IPS-18a (cell line): ENCODE data around the gene AADACL4.

Source experiments
- H3K27ac ChIP-seq: one replicate; pipeline ENCODE4 v1.5.1; 2013; ENCODE audit warnings: low read length
- H3K27me3 ChIP-seq: one replicate; pipeline ENCODE4 v1.6.1; 2013; ENCODE audit warnings: mild to moderate bottlenecking, low read length; ENCODE audit not compliant: control insufficient read depth, insufficient read depth
- H3K36me3 ChIP-seq: one replicate; pipeline ENCODE4 v1.6.1; 2013; ENCODE audit warnings: low read depth, low read length; ENCODE audit not compliant: control insufficient read depth
- H3K4me1 ChIP-seq: one replicate; pipeline ENCODE4 v1.6.1; 2013; ENCODE audit warnings: low read depth, low read length; ENCODE audit not compliant: control insufficient read depth
- H3K4me3 ChIP-seq: one replicate; pipeline ENCODE4 v1.5.1; 2013; ENCODE audit warnings: low read length
- H3K9ac ChIP-seq: one replicate; pipeline ENCODE4 v1.6.1; 2013; ENCODE audit warnings: mild to moderate bottlenecking, low read length, moderate library complexity
- H3K9me3 ChIP-seq: one replicate; pipeline ENCODE4 v1.6.1; 2013; ENCODE audit warnings: low read depth, low read length; ENCODE audit not compliant: control insufficient read depth

AADACL4 gene

GRCh38 chr1:12602659-12603024 lies 41.2 kb upstream of the AADACL4 start:
- no peak overlapping the region for H3K9ac ChIP-seq
- no peak overlapping the region for H3K27ac ChIP-seq
- H3K36me3 ChIP-seq: no peaks in the 10 kb centered on the region
- H3K4me1 ChIP-seq: peaks cover 24% of the 10 kb centered on the region
- H3K9me3 ChIP-seq: no peaks in the 10 kb centered on the region
- peaks cover 4% of the 10 kb centered on the region for H3K27me3 ChIP-seq
- no peak overlapping the region for H3K4me3 ChIP-seq

GRCh38 chr1:12603224-12603623 lies 40.7 kb upstream of the AADACL4 start:
- Histone ChIP-seq H3K27ac (no peak overlapping the region), H3K4me3 (no peak overlapping the region), H3K27me3 (no peaks in the 10 kb centered on the region), H3K9me3 (no peaks in the 10 kb centered on the region), H3K9ac (no peak overlapping the region), H3K36me3 (no peaks in the 10 kb centered on the region), H3K4me1 (peaks cover 24% of the 10 kb centered on the region)

GRCh38 chr1:12604114-12604874 lies 39.6 kb upstream of the AADACL4 start:
- Histone ChIP-seq H3K27me3 (no peaks in the 10 kb centered on the region), H3K4me1 (peaks cover 24% of the 10 kb centered on the region), H3K27ac (no peak overlapping the region), H3K9me3 (no peaks in the 10 kb centered on the region), H3K4me3 (no peak overlapping the region), H3K36me3 (no peaks in the 10 kb centered on the region), H3K9ac (no peak overlapping the region)

GRCh38 chr1:12604986-12605385 lies 38.9 kb upstream of the AADACL4 start:
- H3K27ac ChIP-seq: no peak overlapping the region
- no peaks in the 10 kb centered on the region for H3K36me3 ChIP-seq
- no peaks in the 10 kb centered on the region for H3K9me3 ChIP-seq
- peaks cover 22% of the 10 kb centered on the region for H3K4me1 ChIP-seq
- H3K4me3 ChIP-seq: no peak overlapping the region
- no peak overlapping the region for H3K9ac ChIP-seq
- H3K27me3 ChIP-seq: no peaks in the 10 kb centered on the region

GRCh38 chr1:12607263-12607662 lies 36.6 kb upstream of the AADACL4 start:
- H3K9me3 ChIP-seq: no peaks in the 10 kb centered on the region
- no peak overlapping the region for H3K27ac ChIP-seq
- H3K4me3 ChIP-seq: no peak overlapping the region
- H3K27me3 ChIP-seq: no peaks in the 10 kb centered on the region
- H3K9ac ChIP-seq: no peak overlapping the region
- H3K4me1 ChIP-seq: peaks cover 8% of the 10 kb centered on the region
- H3K36me3 ChIP-seq: peaks cover 2% of the 10 kb centered on the region

- H3K4me1 ChIP-seq: no peaks in the 10 kb centered on the region
Measured at GRCh38 chr1:12608311-12608957, 35.5 kb upstream of the AADACL4 start.

GRCh38 chr1:12609469-12610003 lies 34.3 kb upstream of the AADACL4 start:
- H3K27me3 ChIP-seq: no peaks in the 10 kb centered on the region
- no peak overlapping the region for H3K4me3 ChIP-seq
- peaks cover 2% of the 10 kb centered on the region for H3K4me1 ChIP-seq
- H3K9ac ChIP-seq: no peak overlapping the region
- no peak overlapping the region for H3K27ac ChIP-seq
- H3K9me3 ChIP-seq: no peaks in the 10 kb centered on the region
- peaks cover 5% of the 10 kb centered on the region for H3K36me3 ChIP-seq

More at GRCh38 chr1:12608311-12608957, 35.5 kb upstream of the AADACL4 start:
- Histone ChIP-seq H3K9ac (no peak overlapping the region), H3K27me3 (no peaks in the 10 kb centered on the region), H3K9me3 (no peaks in the 10 kb centered on the region), H3K4me3 (no peak overlapping the region), H3K36me3 (peaks cover 5% of the 10 kb centered on the region), H3K27ac (no peak overlapping the region)

GRCh38 chr1:12610305-12610935 lies 33.5 kb upstream of the AADACL4 start:
- Histone ChIP-seq H3K36me3 (peaks cover 5% of the 10 kb centered on the region), H3K9me3 (no peaks in the 10 kb centered on the region), H3K27ac (no peak overlapping the region), H3K4me1 (peaks cover 11% of the 10 kb centered on the region), H3K27me3 (peaks cover 5% of the 10 kb centered on the region), H3K4me3 (no peak overlapping the region), H3K9ac (no peak overlapping the region)

GRCh38 chr1:12610941-12611340 lies 32.9 kb upstream of the AADACL4 start:
- H3K9ac ChIP-seq: no peak overlapping the region
- H3K27ac ChIP-seq: no peak overlapping the region
- peaks cover 13% of the 10 kb centered on the region for H3K4me1 ChIP-seq
- no peaks in the 10 kb centered on the region for H3K9me3 ChIP-seq
- peaks cover 5% of the 10 kb centered on the region for H3K36me3 ChIP-seq
- H3K4me3 ChIP-seq: no peak overlapping the region
- peaks cover 5% of the 10 kb centered on the region for H3K27me3 ChIP-seq

GRCh38 chr1:12613180-12613579 lies 30.7 kb upstream of the AADACL4 start:
- Histone ChIP-seq H3K27ac (no peak overlapping the region), H3K9me3 (no peaks in the 10 kb centered on the region), H3K27me3 (peaks cover 5% of the 10 kb centered on the region), H3K4me1 (peaks cover 13% of the 10 kb centered on the region), H3K9ac (no peak overlapping the region), H3K4me3 (no peak overlapping the region), H3K36me3 (peaks cover 5% of the 10 kb centered on the region)

- Histone ChIP-seq H3K4me3 (peak overlapping the region; percentile 88), H3K9ac (no peak overlapping the region), H3K27me3 (peaks cover 5% of the 10 kb centered on the region), H3K4me1 (peaks cover 13% of the 10 kb centered on the region), H3K27ac (no peak overlapping the region), H3K36me3 (peaks cover 5% of the 10 kb centered on the region), H3K9me3 (no peaks in the 10 kb centered on the region)
Measured at GRCh38 chr1:12614402-12615158, 29.3 kb upstream of the AADACL4 start.
